GM12878 (cell line): Measurements from ENCODE around the gene DGKB. TPM values are rescaled to one million over a fixed set of nuclear protein-coding genes. Genes with fewer than 3 reads are reported as not detected.

Experiments used
- ATAC-seq: fragments of 200-7000 bp; cut with Tn5 transposase; 3 replicates; pipeline ENCODE4 v1.9.1; 2020; ENCODE audit warnings: mild to moderate bottlenecking, moderate library complexity
- BruUV-seq: library from RNA; stranded (reverse); fragments of 400-500 nt; replicated peaks from 2 replicates; lab custom pipeline; 2021; lab: Mats Ljungman, UMichigan
- CTCF ChIA-PET: fragments of 300-600 bp; sonication (Branson Sonifier 250); formaldehyde crosslinking; extraction: SDS; loops from one replicate; lab custom pipeline; 2021; ENCODE audit warnings: inconsistent platforms; lab: Yijun Ruan, JAX
- POLR2A ChIA-PET: fragments of 350-600 bp; formaldehyde crosslinking; extraction: SDS; loops from one replicate; lab custom pipeline; 2021; ENCODE audit warnings: inconsistent platforms; lab: Charles Lee
- RAD21 ChIA-PET: fragments of 300-600 bp; sonication (Branson Sonifier 250); formaldehyde crosslinking; loops from one replicate; lab custom pipeline; 2023; ENCODE audit warnings: antibody characterized with exemption; ENCODE audit not compliant: unreplicated experiment; lab: Charles Lee
- SMC1A ChIA-PET: fragments of 300-600 bp; sonication (Branson Sonifier 250); formaldehyde crosslinking; loops from one replicate; lab custom pipeline; 2023; ENCODE audit not compliant: unreplicated experiment, uncharacterized antibody; lab: Charles Lee
- DNase-seq: peaks from one replicate; pipeline ENCODE4 v3.0.0-alpha.2; 2011; ENCODE audit warnings: low read depth, low spot score
- FAIRE-seq: peaks from 3 replicates; lab custom pipeline; 2011; peaks lifted over from hg19 to GRCh38; lab: Jason Lieb, UNC
- H2AFZ ChIP-seq: 2 replicates; pipeline ENCODE4 v1.6.0; 2011; ENCODE audit warnings: low read depth, low read length, control low read depth; ENCODE audit not compliant: control insufficient read depth
- H3K27ac ChIP-seq: 2 replicates; pipeline ENCODE4 v1.5.1; 2011; ENCODE audit warnings: control low read depth; ENCODE audit not compliant: control insufficient read depth, insufficient read depth
- H3K27me3 ChIP-seq, 2 experiments: replicated peaks in 1 of 2; 2 replicates each; pipeline versions ENCODE4 v1.6.0 to v1.6.1; 2011; ENCODE audit warnings: low read length in 1 of 2; ENCODE audit not compliant: control insufficient read depth in 2 of 2, insufficient read depth in 2 of 2
- H3K36me3 ChIP-seq, 2 experiments: 2 replicates each; pipeline ENCODE4 v1.5.1; 2011; ENCODE audit warnings: low read length in 1 of 2; ENCODE audit not compliant: control insufficient read depth in 2 of 2, insufficient read depth in 2 of 2
- H3K4me1 ChIP-seq: 2 replicates; pipeline ENCODE4 v1.6.1; 2011; ENCODE audit warnings: mild to moderate bottlenecking, low read length, moderate library complexity, mixed read lengths; ENCODE audit not compliant: control insufficient read depth, insufficient read depth
- H3K4me2 ChIP-seq: 2 replicates; pipeline ENCODE4 v1.6.0; 2011; ENCODE audit warnings: control low read depth; ENCODE audit not compliant: control insufficient read depth, insufficient read depth
- H3K4me3 ChIP-seq: fragments of 200-600 bp; sonication (generic); 2 replicates; pipeline ENCODE4 v1.5.1; 2016
- H3K79me2 ChIP-seq: 2 replicates; pipeline ENCODE4 v1.6.0; 2011; ENCODE audit warnings: low read length; ENCODE audit not compliant: control insufficient read depth, insufficient read depth
- H3K9ac ChIP-seq: 2 replicates; pipeline ENCODE4 v1.8.0; 2011; ENCODE audit warnings: low read length, control low read depth, mixed read lengths; ENCODE audit not compliant: control insufficient read depth, insufficient read depth
- H3K9me3 ChIP-seq: replicated peaks from 3 replicates; pipeline ENCODE4 v1.5.1; 2011; ENCODE audit warnings: mild to moderate bottlenecking, low read length; ENCODE audit not compliant: control insufficient read depth, insufficient read depth
- H4K20me1 ChIP-seq: 2 replicates; pipeline ENCODE4 v1.6.0; 2011; ENCODE audit not compliant: control insufficient read depth, insufficient read depth
- E2F4 ChIP-seq: IDR thresholded peaks from 2 replicates; pipeline ENCODE4 v1.6.1; 2012; ENCODE audit warnings: low read depth, low read length, improper control_type of control experiment
- EED ChIP-seq: sonication (generic); IDR thresholded peaks from 2 replicates; pipeline ENCODE4 v1.6.1; 2016; ENCODE audit warnings: antibody characterized with exemption, low read depth
- FOXM1 ChIP-seq: IDR thresholded peaks from 2 replicates; pipeline ENCODE4 v1.6.1; 2012; ENCODE audit warnings: low read depth, mild to moderate bottlenecking, inconsistent platforms, low read length, moderate library complexity
- GATAD2B ChIP-seq: fragments of 450-650 bp; conservative IDR thresholded peaks from 2 replicates; pipeline ENCODE4 v1.6.1; 2017; ENCODE audit warnings: low read depth, mild to moderate bottlenecking, moderate library complexity
- HDAC6 ChIP-seq: fragments of 200-600 bp; sonication (generic); IDR thresholded peaks from one replicate; pipeline ENCODE4 v1.8.0; 2017; ENCODE audit warnings: antibody characterized with exemption; ENCODE audit not compliant: unreplicated experiment
- MYB ChIP-seq: fragments of 150-350 bp; IDR thresholded peaks from 2 replicates; pipeline ENCODE4 v1.6.1; 2014; ENCODE audit warnings: mild to moderate bottlenecking, low read depth, low read length, borderline replicate concordance
- NR2C1 ChIP-seq: fragments of 450-650 bp; IDR thresholded peaks from 2 replicates; pipeline ENCODE4 v1.6.1; 2017; ENCODE audit warnings: antibody characterized with exemption, mild to moderate bottlenecking, moderate library complexity
- PAX8 ChIP-seq: fragments of 450-650 bp; IDR thresholded peaks from 2 replicates; pipeline ENCODE4 v1.6.1; 2017; ENCODE audit warnings: mild to moderate bottlenecking, moderate library complexity
- RAD21 ChIP-seq: IDR thresholded peaks from 2 replicates; pipeline ENCODE4 v1.6.1; 2011; ENCODE audit warnings: mild to moderate bottlenecking, low read depth, low read length, moderate library complexity; ENCODE audit not compliant: insufficient read depth
- SMAD5 ChIP-seq: IDR thresholded peaks from 2 replicates; pipeline ENCODE4 v1.6.1; 2016; ENCODE audit warnings: antibody characterized with exemption, low read depth
- YBX1 ChIP-seq: fragments of 450-650 bp; IDR thresholded peaks from 2 replicates; pipeline ENCODE4 v1.6.1; 2016; ENCODE audit warnings: antibody characterized with exemption
- WGBS: methylation state at CpG from one replicate; pipeline ENCODE4 v1.1.6; 2016; ENCODE audit warnings: low lambda C conversion rate; ENCODE audit not compliant: insufficient replicate concordance, insufficient coverage; ENCODE audit errors: missing lambda C conversion rate; 5-methylcytosine and 5-hydroxymethylcytosine counted together
- in situ Hi-C: fragments of 300-500 bp; cut with MboI; formaldehyde crosslinking; loops from 9 replicates; pipeline ENCODE4 v1.14.3; 2018; ENCODE audit warnings: mixed read lengths
- intact Hi-C: fragments of 100-400 bp; cut with micrococcal nuclease; formaldehyde crosslinking; loops from one replicate; pipeline ENCODE4 v1.14.2; 2022; ENCODE audit not compliant: unreplicated experiment
- polyA plus RNA-seq, 11 experiments: library from polyadenylated mRNA; depleted of rRNA in 4 of 11; unstranded in 6 of 11; stranded (reverse) in 5 of 11; fragments of >200 nt; fragmentation: Nextera tagmentation in 4 of 11; fragmentation: Illumina TruSeq in 1 of 11; extraction: Ambion mirVana in 4 of 11; extraction: Trizol in 1 of 11; gene quantifications; 1 replicate in 1 of 11; 2 replicates in 10 of 11; pipeline versions ENCODE4 v1.2.1 to v1.2.3, GENCODE V29; 2011 to 2016; ENCODE audit warnings: inconsistent platforms in 2 of 11, missing spikeins in 2 of 11, low read depth in 1 of 11
- total RNA-seq, 4 experiments: library from RNA; depleted of rRNA in 3 of 4; stranded (reverse); fragments of >200 nt in 3 of 4; fragmentation: Illumina TruSeq in 1 of 4; extraction: Trizol in 1 of 4; gene quantifications; 2 replicates each; pipeline versions ENCODE4 v1.2.1 to v1.2.3, GENCODE V29; 2013 to 2021
- TF ChIP-seq, protein P1 (sequence below): IDR thresholded peaks from 2 replicates; pipeline ENCODE4 v1.6.1; 2011; ENCODE audit warnings: low read depth, mild to moderate bottlenecking, low read length, moderate library complexity, borderline replicate concordance; ENCODE audit errors: extremely low read depth
- TF ChIP-seq, protein P2 (sequence below): fragments of 450-650 bp; formaldehyde crosslinking; IDR thresholded peaks from 2 replicates; pipeline ENCODE4 v1.5.0; 2022; ENCODE audit warnings: mild to moderate bottlenecking, missing genetic modification characterization

DGKB gene
- total and polyA plus RNA-seq, 10 of the 15 experiments (the other 5 are each of a cell fraction or from before 2014, with no cell fraction given) = 0.02 to 0.10 (median 0.04) TPM; not detected in 6

GRCh38 chr7:14673202-14673601 lies 229.3 kb downstream of the DGKB start (continued):
- TF ChIP-seq HDAC6 = no peak

GRCh38 chr7:14666913-14667312 lies 235.6 kb downstream of the DGKB start:
- H3K4me1 ChIP-seq = no peaks in the 10 kb centered on the region
- H3K27ac ChIP-seq = no peak overlapping the region
- BruUV-seq = no TSS peak
- H2AFZ ChIP-seq = no peak overlapping the region
- TF ChIP-seq MYB = no peak
- no peak for TF ChIP-seq SMAD5
- no peak for TF ChIP-seq NR2C1
- TF ChIP-seq, protein P1, sequence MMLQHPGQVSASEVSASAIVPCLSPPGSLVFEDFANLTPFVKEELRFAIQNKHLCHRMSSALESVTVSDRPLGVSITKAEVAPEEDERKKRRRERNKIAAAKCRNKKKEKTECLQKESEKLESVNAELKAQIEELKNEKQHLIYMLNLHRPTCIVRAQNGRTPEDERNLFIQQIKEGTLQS = no peak
- TF ChIP-seq E2F4 = no peak
- TF ChIP-seq YBX1 = no peak
- TF ChIP-seq, protein P2, sequence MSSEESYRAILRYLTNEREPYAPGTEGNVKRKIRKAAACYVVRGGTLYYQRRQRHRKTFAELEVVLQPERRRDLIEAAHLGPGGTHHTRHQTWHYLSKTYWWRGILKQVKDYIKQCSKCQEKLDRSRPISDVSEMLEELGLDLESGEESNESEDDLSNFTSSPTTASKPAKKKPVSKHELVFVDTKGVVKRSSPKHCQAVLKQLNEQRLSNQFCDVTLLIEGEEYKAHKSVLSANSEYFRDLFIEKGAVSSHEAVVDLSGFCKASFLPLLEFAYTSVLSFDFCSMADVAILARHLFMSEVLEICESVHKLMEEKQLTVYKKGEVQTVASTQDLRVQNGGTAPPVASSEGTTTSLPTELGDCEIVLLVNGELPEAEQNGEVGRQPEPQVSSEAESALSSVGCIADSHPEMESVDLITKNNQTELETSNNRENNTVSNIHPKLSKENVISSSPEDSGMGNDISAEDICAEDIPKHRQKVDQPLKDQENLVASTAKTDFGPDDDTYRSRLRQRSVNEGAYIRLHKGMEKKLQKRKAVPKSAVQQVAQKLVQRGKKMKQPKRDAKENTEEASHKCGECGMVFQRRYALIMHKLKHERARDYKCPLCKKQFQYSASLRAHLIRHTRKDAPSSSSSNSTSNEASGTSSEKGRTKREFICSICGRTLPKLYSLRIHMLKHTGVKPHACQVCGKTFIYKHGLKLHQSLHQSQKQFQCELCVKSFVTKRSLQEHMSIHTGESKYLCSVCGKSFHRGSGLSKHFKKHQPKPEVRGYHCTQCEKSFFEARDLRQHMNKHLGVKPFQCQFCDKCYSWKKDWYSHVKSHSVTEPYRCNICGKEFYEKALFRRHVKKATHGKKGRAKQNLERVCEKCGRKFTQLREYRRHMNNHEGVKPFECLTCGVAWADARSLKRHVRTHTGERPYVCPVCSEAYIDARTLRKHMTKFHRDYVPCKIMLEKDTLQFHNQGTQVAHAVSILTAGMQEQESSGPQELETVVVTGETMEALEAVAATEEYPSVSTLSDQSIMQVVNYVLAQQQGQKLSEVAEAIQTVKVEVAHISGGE = no peak
- no peak for TF ChIP-seq FOXM1
- TF ChIP-seq EED = no peak
- no peak for TF ChIP-seq PAX8
- TF ChIP-seq RAD21 = no peak
- no peak for TF ChIP-seq GATAD2B
- TF ChIP-seq, all 136 proteins: peak for 0
- POLR2A ChIA-PET = no interaction called here
- SMC1A ChIA-PET = interaction anchor here (1.0 kb wide), 1 partner anchor 25 kb away, joined by 4 read pairs; no protein-coding TSS in a partner anchor
- DNase-seq = no peak
- in situ Hi-C loops = no loop called here
- CTCF ChIA-PET = interaction anchor here (1.7 kb wide), 1 partner anchor 25 kb away, joined by 8 read pairs; no protein-coding TSS in a partner anchor
- RAD21 ChIA-PET = no interaction called here
- intact Hi-C loops = no loop called here
- no peaks in the 10 kb centered on the region for H4K20me1 ChIP-seq
- H3K4me2 ChIP-seq = no peak overlapping the region
- no peak for ATAC-seq
- no peak for FAIRE-seq
- H3K4me3 ChIP-seq = no peak overlapping the region
- H3K36me3 ChIP-seq = no peaks in the 10 kb centered on the region
- no peaks in the 10 kb centered on the region for H3K79me2 ChIP-seq
- H3K9ac ChIP-seq = no peak overlapping the region
- H3K27me3 ChIP-seq = no peaks in the 10 kb centered on the region
- WGBS = 0% methylated on average over 2 of the region's 2 CpGs
- H3K9me3 ChIP-seq = no peaks in the 10 kb centered on the region
